Breast epithelium (tissue), 4 donors: ENCODE results near the gene OGFOD1. TPM values are rescaled to one million over a fixed set of nuclear protein-coding genes. Genes with fewer than 3 reads are reported as not detected.

ENCODE experiments used
- DNase-seq, 2 donors: peaks; one replicate each; pipeline ENCODE4 v3.0.0-alpha.2; 2019; ENCODE audit warnings: low spot score in 2 of 2
- H3K27ac ChIP-seq, 2 donors: fragments of 200-600 bp; sonication (generic) in 1 of 2; one replicate each; pipeline ENCODE4 v1.5.1; 2016 to 2019; ENCODE audit warnings: mild to moderate bottlenecking in 1 of 2
- H3K27me3 ChIP-seq, 2 donors: fragments of 200-600 bp; sonication (generic) in 1 of 2; one replicate each; pipeline versions ENCODE4 v1.5.1 to v1.6.0; 2017 to 2019; ENCODE audit warnings: control low read depth in 1 of 2, mild to moderate bottlenecking in 1 of 2
- H3K36me3 ChIP-seq: fragments of 200-600 bp; one replicate; pipeline ENCODE4 v1.5.1; 2019
- H3K4me1 ChIP-seq, 2 donors: fragments of 200-600 bp; sonication (generic); one replicate each; pipeline ENCODE4 v1.5.1; 2016 to 2019; ENCODE audit warnings: control low read depth in 1 of 2
- H3K4me3 ChIP-seq, 3 donors: fragments of 200-600 bp; sonication (generic); 1 replicate in 2 of 3; 2 replicates in 1 of 3; pipeline ENCODE4 v1.5.1; 2016 to 2019; ENCODE audit warnings: mild to moderate bottlenecking in 3 of 3, moderate library complexity in 2 of 3
- H3K9me3 ChIP-seq, 2 donors: fragments of 200-600 bp; sonication (generic) in 1 of 2; one replicate each; pipeline ENCODE4 v1.5.1; 2016 to 2019; ENCODE audit warnings: control low read depth in 1 of 2
- POLR2A ChIP-seq: fragments of 450-650 bp; IDR thresholded peaks from one replicate; pipeline ENCODE4 v1.6.1; 2016; ENCODE audit warnings: antibody characterized with exemption, mild to moderate bottlenecking, moderate library complexity
- POLR2AphosphoS5 ChIP-seq, 3 donors: sonication (generic); formaldehyde crosslinking; IDR thresholded peaks; one replicate each; pipeline ENCODE4 v1.6.1; 2017; ENCODE audit warnings: antibody characterized with exemption in 3 of 3
- intact Hi-C: fragments of 100-400 bp; cut with DNase I; formaldehyde crosslinking; loops from one replicate; pipeline ENCODE4 v1.15.1; 2023; ENCODE audit warnings: low total_unique reads
- total RNA-seq, 3 donors: library from RNA; depleted of rRNA; stranded (reverse); fragments of >200 nt; gene quantifications; one replicate each; pipeline ENCODE4 v1.1.0, GENCODE V29; 2016
- TF ChIP-seq, protein P1 (sequence below), 3 donors: fragments of 450-650 bp; IDR thresholded peaks; one replicate each; pipeline ENCODE4 v1.5.1; 2016 to 2017; ENCODE audit warnings: antibody characterized with exemption in 3 of 3, mild to moderate bottlenecking in 3 of 3, moderate library complexity in 3 of 3

Gene OGFOD1
- total RNA-seq, 3 donors from 2014 or later, result 21.4 to 36.3 (median 25.2) TPM

DNA sequence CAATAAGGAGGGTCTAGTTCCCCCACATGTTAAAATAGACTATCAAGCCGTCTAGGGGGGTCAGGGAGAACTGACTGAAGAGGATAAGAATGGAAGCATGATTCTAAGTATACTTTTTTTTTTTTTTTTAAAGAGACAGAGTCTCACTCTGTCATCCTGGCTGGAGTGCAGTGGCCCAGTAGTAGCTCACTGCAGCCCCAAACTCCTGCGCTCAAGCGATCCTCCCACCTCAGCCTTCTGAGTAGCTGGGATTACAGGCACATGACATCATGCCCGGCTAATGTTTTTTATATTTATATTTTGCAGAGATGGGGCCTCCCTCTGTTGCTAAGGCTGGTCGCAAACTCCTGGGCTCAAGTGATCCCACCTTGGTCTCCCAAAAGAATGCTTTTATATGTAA is 40.2 kb upstream of the OGFOD1 start:
- H3K27me3 ChIP-seq, result no peaks in the 10 kb centered on the region
- DNase-seq, result no peak
- TF ChIP-seq, protein P1, sequence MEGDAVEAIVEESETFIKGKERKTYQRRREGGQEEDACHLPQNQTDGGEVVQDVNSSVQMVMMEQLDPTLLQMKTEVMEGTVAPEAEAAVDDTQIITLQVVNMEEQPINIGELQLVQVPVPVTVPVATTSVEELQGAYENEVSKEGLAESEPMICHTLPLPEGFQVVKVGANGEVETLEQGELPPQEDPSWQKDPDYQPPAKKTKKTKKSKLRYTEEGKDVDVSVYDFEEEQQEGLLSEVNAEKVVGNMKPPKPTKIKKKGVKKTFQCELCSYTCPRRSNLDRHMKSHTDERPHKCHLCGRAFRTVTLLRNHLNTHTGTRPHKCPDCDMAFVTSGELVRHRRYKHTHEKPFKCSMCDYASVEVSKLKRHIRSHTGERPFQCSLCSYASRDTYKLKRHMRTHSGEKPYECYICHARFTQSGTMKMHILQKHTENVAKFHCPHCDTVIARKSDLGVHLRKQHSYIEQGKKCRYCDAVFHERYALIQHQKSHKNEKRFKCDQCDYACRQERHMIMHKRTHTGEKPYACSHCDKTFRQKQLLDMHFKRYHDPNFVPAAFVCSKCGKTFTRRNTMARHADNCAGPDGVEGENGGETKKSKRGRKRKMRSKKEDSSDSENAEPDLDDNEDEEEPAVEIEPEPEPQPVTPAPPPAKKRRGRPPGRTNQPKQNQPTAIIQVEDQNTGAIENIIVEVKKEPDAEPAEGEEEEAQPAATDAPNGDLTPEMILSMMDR (IDR thresholded peaks at IDR 0.05), result no peak
- TF ChIP-seq POLR2AphosphoS5 (IDR thresholded peaks at IDR 0.05), result no peak
- no peak for TF ChIP-seq POLR2A
- no peak overlapping the region for H3K4me3 ChIP-seq
- no peaks in the 10 kb centered on the region for H3K4me1 ChIP-seq
- H3K9me3 ChIP-seq, result no peaks in the 10 kb centered on the region
- H3K36me3 ChIP-seq, result no peaks in the 10 kb centered on the region
- no peak overlapping the region for H3K27ac ChIP-seq
- intact Hi-C loops, result no loop called here

DNA sequence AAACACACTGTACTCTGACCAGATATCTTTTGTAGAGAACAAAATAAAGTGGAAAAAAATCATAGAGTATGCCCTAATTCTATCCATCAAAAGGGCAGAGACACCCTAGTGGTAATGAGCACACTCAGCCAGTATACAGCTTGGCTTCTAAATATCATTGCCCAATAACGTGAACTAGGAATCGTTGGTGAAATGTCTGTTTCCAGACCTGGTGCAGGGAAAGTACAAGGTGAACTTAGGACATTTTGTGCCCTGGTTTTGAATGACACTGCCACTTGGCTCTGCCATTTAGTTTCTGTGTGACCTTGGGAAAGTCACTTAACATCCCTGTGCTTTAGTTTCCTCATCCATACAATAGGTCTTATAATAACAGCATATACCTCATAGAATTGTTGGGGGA is 39.7 kb upstream of the OGFOD1 start:
- Histone ChIP-seq H3K4me1 (no peaks in the 10 kb centered on the region), H3K4me3 (no peak overlapping the region), H3K27ac (no peak overlapping the region), H3K36me3 (no peaks in the 10 kb centered on the region), H3K9me3 (no peaks in the 10 kb centered on the region), H3K27me3 (no peaks in the 10 kb centered on the region)
- TF ChIP-seq, protein P1 (IDR thresholded peaks at IDR 0.05), result no peak
- TF ChIP-seq POLR2AphosphoS5 (IDR thresholded peaks at IDR 0.05), result no peak
- no peak for TF ChIP-seq POLR2A
- intact Hi-C loops, result no loop called here
- DNase-seq, result no peak

DNA sequence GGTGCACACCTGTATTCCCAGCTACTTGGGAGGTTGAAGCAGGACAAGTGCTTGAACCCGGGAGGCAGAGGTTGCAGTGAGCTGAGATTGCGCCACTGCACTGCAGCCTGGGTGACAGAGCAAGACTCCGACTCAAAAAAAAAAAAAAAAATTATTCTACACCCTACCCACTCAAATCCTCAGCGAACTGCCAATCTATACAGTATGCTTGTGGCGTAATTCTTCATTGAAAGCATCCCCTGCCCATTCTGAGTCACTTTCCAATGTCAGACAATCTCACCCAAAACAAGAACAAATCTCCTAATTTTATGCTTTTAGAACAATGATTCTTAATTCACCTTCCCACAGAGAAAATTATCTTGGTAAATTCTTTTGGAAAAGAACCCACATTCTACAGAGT is 38.0 kb upstream of the OGFOD1 start:
- no peaks in the 10 kb centered on the region for H3K36me3 ChIP-seq
- TF ChIP-seq, protein P1 (IDR thresholded peaks at IDR 0.05), result no peak
- TF ChIP-seq POLR2AphosphoS5 (IDR thresholded peaks at IDR 0.05) (no peak), POLR2A (no peak)
- intact Hi-C loops, result no loop called here

DNA sequence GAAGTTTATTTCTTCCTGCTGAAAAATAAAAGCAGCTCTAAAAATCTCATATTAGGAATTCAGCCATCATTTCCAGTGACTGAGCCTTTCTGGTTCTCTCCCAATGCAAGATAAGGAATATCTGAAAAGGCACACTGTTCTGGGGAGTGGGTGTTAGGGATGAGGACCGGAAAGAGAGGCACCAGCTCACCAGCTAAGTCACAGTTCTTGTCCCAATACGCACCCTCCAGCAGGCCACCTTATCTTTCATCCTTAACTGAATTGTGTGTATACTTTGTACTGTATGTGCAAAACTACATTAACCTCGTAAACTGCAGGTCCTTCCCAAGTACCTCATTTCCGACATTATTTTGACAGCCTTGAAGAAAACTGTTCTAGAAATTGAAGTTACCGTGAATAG is 37.0 kb upstream of the OGFOD1 start:
- Histone ChIP-seq H3K4me1 (no peaks in the 10 kb centered on the region), H3K27me3 (no peaks in the 10 kb centered on the region), H3K4me3 (no peak overlapping the region), H3K9me3 (no peaks in the 10 kb centered on the region), H3K27ac (no peak overlapping the region), H3K36me3 (no peaks in the 10 kb centered on the region)
- intact Hi-C loops, result no loop called here
- no peak for TF ChIP-seq POLR2A
- TF ChIP-seq, protein P1 (IDR thresholded peaks at IDR 0.05), result no peak
- TF ChIP-seq POLR2AphosphoS5 (IDR thresholded peaks at IDR 0.05), result no peak
- DNase-seq, result no peak

More for the DNA sequence above, 38.0 kb upstream of the OGFOD1 start:
- no peak overlapping the region for H3K4me3 ChIP-seq
- DNase-seq, result no peak
- H3K27me3 ChIP-seq, result no peaks in the 10 kb centered on the region
- H3K4me1 ChIP-seq, result no peaks in the 10 kb centered on the region
- no peaks in the 10 kb centered on the region for H3K9me3 ChIP-seq
- no peak overlapping the region for H3K27ac ChIP-seq

DNA sequence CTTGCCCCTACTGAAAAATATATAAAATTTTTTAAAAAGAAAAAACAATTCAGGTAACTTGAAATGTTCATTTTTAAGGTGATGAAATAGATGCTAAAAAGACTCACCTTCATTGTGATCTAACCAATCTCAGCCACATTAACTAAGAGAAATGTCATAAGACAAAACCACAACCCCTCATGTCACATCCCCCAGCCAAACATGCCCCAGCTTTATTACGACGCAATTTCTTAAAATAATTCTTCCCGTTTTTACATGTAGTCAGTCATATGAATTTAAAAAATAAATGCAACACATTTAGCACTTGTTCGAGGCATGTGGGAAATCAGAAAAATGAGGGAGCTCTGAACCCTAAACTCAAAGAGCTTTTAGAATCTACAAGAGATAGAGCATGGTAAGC is 35.5 kb upstream of the OGFOD1 start:
- TF ChIP-seq, protein P1 (IDR thresholded peaks at IDR 0.05), result no peak
- no peak for TF ChIP-seq POLR2A
- TF ChIP-seq POLR2AphosphoS5 (IDR thresholded peaks at IDR 0.05), result no peak
- H3K36me3 ChIP-seq, result no peaks in the 10 kb centered on the region
- no peaks in the 10 kb centered on the region for H3K9me3 ChIP-seq
- H3K27me3 ChIP-seq, result no peaks in the 10 kb centered on the region
- DNase-seq, result no peak
- H3K27ac ChIP-seq, result no peak overlapping the region
- intact Hi-C loops, result no loop called here
- H3K4me1 ChIP-seq, result no peaks in the 10 kb centered on the region
- H3K4me3 ChIP-seq, result no peak overlapping the region
